HG03108 (cell line): ENCODE results near the gene DKK2.

Experiments
- ATAC-seq: cut with Tn5 transposase; IDR thresholded peaks from one replicate; pipeline ENCODE4 v1.9.1; 2021; ENCODE audit warnings: moderate library complexity; ENCODE audit not compliant: unreplicated experiment

The DKK2 gene

DNA sequence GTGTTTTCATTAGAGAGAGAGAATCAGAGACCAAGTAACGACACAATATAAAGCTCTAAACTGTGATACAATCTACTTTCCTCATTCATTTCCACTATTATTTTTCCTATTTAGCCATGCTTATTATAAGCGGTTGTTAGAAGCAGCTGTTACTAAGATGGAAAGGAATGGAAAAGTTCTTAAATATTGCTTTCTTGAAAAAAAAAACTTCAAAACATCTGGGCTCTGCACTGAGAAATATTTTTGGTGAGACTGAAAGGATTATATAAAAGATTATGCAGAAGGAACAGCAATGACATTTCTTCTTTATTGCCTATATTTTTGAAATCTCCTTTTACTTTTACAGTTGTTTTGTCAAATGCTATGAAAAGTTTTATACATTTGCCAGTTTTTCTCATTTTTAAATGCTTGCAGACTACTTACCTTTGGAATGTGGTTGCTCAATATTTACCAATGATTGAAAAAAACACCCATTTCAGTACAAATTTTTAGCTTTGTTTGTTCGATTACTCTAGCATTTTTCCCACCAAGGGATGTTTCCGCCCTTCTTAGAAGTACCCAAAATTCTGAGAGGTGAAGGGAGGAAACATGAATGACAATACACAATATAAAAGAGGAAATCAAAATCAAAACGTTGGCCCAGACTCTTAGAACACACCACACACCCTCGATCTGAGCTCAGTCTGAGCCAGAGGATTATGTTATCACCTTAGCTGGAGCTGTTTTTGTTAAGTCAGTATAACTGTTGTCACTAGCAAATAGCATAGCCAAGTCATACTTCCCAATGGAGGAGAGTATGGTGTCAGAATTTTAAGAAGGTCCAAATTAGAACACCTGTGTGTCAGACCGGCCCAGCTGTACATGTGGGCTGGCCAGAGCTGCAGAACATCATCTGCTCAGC lies 18.4 kb downstream of the DKK2 start:
- ATAC-seq: no peak

DNA sequence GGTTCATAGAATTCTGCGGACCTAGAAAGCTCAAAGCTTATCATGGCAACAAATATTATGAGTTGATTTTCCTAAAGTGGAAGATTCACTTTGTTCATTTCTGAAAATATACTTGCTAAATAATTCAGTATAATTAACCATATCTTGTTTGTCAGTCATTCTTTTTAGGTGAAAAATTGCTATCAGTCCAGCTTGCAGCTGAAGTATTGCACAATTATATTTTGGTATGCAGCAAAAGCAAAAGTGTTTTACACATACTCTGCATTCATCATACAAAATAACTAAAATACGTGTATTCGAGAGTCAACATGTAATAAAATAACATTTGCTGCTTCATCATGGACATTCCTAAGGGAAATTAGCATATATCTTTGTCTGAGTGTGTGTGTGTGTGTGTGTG lies 24.8 kb downstream of the DKK2 start:
- no peak for ATAC-seq

DNA sequence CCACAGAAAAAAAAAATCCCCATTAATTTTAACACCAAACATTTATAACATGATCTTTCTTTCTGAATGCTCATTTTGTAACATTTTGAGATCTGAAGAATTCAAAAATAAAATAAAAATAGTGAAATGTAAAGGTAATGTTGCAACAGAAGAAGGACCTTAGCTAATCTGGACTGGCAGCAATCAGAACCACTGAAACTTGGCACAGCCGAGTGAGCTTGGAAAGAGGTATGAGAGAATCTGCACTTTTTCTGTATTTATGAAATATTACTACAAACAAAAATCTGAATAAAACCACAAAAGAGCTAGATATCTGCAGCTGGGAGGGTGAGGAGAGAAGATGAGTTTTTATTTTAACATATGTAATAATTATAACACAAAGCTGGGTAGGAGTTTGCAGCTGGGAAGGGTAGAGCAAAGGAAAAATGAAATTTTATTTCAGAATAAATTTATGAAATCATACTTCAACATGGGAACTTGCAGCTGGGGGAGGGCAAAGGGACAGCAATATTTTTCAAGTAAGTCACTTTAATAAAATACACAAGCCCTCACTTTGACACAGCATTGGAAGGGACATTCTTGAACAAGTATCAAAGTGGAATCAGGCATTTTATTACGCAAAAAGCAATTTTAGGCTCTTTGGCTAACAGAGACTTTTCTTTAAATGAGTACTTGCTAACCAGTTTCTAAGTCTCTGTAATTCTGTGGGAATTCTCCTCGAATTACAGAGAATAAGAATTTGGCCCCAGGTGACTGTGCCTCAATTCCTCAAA lies 26.7 kb downstream of the DKK2 start:
- no peak for ATAC-seq

DNA sequence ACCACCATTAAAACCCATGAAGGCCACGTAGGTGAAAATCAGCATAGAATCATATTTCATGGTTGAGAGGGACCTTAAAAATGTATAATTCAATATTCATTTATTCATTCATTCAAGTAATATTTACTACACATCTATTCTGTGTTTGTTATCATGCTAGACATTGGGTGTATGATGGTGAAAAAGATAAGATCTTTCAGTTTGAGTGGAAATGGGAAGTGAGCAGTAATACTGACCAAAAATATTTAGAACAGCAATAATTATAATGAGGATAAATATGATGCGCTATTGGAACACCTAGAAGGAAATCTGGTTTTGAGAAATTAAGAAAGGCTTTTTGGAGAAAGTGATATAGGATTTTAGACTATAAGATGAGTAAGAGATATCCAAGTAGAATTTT lies 28.0 kb downstream of the DKK2 start:
- ATAC-seq: no peak

DNA sequence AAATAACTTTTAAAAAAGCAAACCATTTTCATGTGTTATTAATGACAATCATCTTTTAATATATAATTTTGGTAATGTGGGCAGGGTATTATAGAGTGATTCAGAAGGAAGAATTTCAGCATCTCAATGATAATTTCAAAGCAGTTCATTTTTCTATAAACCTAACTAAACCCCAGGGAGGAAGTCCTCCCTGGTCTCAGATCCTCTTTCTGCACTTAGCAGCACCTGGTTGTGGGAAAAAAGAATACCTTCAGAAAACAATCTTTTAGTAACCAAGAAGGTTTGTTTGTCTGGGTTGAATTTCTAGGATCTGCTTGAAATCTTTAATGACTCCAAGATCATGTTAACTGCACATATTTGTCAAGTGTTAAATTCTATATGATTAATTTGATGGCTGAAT lies 29.9 kb downstream of the DKK2 start:
- no peak for ATAC-seq

DNA sequence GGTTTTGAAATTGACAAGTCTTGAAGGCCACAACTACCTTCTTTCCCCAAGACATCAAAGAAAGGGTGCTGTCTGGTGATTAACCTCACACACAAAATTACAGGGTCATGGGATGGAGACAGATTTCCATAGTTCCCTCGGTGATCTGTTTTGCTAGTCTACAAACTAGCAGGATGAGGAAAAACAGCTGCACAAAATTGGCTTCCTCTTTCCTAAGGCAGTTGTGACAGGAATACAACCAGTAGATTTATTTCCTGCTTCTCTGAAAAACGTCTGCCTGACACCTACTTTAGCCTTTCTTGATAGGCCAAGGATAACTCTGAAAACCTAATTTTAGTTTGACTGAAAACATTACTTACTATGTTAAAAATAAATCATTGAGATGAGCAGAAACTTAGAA lies 39.6 kb downstream of the DKK2 start:
- ATAC-seq: no peak

DNA sequence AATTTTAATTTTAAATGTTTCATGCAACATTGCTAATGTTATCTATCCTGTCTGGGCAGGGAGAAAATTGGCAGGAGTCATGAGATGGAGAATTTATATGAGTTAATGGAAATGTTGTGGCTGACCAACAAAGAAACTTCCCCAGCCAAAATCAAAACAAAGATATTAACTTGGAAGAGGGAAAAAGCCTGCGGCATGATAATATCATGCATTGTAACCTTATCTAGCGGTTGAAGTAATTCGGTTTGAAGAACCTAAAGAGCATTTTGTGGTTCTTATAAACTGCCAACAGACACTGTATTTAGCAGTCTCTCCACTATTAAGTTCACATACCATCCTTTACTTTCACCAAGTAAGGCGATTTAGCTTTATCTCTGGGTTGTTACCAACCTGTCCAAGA lies 42.3 kb downstream of the DKK2 start:
- no peak for ATAC-seq

DNA sequence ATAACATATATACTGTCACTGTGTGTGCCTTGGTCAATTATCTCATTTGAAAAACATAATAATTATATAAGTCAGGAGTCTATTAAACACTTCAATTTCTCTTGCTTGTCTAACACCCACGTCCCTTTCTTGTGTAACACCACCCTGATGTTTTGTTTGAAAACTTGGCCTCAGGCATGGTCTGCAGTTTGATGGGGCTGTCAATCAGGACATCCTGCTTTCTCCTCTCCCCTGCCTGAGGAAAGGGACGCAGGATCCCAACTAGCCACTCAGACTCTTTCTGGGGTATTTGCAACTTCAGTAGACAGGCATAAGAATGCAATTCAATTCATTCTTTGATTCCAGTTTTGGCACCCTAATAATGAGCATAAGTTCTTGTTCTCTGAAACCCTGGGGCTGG lies 48.8 kb downstream of the DKK2 start:
- ATAC-seq: no peak

DNA sequence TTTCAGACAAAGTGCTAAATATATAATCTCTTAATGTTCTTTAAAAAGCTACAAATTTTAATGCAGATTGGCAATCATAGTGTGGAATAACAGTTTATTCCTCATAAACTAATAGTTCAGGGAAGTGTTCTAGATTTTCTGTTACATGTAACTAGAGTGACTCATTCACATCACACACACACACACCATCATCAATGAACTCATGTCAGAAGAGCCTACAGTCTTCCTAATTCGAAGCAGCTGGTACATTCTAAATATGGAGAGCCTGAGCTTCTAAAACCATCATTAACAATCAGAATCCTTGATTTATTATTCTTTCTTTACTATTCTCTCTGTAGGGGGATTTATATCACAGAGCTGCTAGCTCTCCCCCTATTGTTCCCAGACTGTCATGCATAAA lies 49.6 kb downstream of the DKK2 start:
- no peak for ATAC-seq

DNA sequence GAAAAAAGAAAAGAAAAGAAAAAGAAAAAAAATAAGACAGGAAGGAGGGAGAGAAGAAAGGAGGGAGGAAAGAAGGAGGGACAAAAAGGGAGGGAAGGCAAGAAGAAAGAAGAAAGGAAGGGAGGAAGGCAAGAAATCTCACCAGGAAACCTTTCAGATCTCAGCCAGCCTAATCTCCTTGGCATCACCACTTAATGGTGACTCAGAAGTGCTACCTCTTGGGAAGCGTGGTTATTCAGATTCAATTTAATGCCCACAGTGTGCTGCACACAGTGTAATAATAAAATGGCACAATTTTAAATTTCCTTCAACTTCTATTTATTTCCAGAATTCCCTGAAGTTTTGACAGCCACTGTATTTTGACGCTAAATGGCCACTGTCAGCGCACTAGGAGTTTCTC lies 50.3 kb downstream of the DKK2 start:
- no peak for ATAC-seq

DNA sequence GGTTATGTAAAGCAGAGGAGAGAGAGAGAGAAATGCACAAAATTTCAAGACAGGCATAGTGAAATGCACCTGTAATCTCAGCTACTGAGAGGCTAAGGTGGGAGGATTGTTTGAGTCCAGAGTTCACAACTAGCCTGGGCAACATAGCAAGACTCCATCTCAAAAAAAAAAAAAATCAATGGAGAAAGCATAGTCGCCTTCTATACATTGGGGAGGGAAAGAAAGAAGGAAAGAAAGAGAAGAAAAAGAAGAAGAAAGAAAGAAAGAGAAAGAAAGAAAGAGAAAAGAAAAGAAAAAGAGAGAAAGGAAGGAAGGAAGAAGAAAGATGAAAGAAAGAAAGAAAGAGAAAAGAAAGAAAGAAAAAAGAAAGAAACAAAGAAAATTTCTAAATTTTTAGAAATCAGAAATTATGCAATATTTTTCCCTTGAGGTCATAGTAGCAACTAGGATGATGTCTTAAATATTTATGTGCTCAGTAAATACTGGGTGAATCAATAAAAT lies 53.4 kb downstream of the DKK2 start:
- ATAC-seq: no peak

DNA sequence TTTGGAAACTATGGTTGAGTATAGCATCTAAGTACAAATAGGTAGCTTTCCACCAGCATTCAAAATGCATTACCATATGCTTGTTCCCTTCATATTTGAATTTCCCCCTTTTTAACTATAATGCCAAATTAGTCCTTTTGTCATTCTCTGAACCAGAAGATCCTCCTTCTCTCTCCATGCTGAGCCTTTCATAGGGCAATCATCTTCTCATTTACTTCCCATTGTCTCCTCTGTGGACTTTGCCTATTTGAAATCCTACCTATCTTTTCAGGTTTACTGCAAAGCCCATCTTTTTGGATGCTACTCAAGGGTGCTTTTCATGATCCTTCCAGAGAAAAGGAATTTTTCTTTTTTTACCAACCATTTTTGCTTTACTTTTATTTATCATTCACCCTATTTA lies 54.7 kb downstream of the DKK2 start:
- ATAC-seq: no peak

DNA sequence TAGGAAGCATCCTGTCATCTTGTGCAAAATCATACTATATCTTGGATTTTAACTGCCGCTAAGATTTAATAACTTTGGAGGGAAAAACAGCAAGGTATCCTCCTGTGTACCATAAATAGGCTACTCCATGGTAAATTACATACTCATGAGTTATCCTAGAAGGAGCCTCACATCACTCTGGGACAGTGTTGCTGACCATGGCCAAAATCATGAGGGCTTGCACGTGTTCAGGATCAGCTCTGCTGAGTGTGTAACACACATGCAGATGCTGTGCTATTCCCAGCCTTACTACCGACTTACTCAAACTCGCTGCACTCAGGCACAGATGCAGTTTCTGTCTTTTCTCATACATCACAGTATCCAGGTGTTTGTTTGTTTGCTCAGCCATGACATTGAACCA lies 56.6 kb downstream of the DKK2 start:
- ATAC-seq: no peak

DNA sequence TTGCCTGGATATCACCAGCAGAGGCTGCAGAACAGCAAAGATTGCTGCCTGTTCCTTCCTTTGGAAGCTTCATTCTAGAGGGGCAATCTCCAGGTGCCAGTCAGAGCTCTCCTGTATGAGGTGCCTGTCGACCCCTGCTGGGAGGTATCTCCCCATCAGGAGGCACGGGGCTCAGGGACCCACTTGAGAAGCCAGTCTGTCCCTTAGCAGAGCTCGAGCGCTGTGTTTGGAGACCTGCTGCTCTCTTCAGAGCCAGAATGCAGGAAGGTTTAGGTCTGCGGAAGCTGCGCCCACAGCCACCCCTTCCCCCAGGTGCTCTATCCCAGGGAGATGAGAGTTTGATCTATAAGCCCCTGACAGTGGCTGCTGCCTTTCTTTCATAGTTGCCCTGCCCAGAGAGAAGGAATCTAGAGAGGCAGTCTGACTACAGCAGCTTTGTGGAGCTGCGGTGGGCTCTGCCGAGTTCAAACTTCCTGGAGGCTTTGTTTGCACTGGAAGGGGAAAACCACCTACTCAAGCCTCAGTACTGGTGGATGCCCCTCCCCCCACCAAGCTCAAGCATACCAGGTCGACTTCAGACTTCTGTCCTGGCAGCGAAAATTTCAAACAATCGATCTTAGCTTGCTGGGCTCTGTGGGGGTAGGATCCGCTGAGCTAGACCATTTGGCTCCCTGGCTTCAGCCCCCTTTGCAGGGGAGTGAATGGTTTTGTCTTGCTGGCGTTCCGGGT lies 57.9 kb downstream of the DKK2 start:
- ATAC-seq: no peak

DNA sequence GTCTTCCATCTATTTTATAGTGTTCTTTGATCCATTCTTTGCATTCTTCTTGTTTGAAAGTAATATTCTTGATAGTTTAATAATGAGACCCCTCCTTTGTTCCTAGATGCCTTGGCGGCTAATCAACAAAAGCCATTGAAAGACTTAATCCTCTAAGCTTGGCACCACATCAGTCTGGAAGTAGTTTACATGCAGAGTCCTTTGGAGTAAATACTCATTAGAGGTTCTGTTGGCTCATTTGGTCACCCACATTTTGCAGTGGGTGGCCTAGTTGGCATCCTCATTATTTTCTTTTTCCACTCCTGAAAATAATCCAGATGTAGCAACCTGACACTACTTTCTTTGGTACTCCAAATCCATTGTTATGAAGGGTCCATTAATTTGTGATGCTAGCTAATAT lies 64.5 kb downstream of the DKK2 start:
- ATAC-seq: no peak

DNA sequence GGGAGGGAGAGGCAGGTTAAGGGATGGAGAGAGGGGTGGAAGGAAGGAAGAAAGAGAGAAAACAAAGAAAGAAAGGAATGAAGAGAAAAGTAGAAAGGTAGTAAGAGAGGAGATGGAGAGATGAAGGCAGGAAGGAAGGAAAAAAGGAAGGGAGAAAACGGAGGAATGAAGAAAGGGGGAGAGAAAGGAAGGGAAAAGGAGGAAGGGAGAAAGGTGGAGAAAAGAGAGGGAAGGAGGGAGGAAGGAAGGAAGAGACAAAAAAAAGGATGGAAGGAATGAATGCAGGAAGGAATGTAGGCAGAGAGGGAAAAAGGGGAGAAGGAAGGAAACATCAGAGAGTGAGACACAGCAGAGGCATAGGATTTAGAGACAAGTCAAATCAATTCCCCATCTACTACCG lies 68.2 kb downstream of the DKK2 start:
- ATAC-seq: no peak

DNA sequence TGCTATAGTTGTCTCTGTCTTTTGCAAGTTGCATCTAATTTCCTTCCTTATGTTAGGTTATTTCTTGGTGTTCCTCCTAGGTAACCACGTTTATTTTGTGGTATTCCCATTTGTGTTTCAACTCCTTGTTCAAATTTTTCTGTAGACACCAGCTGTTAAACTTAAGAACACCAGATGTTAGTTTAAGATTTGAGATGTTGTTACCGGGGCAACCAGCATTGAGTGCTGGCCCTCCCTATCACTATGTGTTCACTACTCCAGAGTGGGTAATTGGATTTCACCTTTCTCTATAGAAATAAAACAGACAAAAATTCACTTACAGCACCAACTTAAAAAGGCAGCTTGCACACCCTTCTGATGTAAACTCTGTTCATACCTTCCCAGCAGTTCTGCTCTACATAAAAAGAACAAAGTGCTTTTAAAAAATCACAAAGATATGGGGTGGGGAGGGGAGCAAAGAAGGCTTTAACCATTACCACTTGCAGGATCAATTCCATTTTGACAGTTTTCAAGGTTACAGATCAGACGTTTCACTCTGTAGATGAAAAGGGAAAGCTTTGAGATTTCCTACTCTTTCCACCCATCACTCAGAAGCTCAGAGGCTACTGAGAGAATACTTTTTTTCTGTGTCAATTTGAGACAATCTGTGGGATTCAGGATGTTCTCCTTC lies 82.9 kb downstream of the DKK2 start:
- no peak for ATAC-seq

DNA sequence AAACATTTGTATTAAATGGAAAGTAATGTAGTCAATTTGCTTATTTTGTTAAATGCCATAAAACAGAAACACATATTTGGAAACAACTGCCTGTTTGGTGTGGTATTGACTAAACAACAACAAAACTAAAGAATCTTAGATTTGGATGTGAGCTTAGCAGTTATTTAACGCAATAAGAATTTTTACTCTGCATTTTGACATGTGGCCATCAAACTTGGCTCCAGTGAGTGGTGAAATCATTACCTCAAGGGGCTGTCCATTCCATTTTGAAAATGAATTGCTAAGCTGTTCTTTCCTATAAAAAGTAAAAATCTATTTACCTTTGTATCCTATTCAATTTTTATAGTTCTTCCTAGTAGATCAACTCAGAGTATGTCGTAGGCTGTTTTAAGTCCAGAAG lies 84.2 kb downstream of the DKK2 start:
- no peak for ATAC-seq

DNA sequence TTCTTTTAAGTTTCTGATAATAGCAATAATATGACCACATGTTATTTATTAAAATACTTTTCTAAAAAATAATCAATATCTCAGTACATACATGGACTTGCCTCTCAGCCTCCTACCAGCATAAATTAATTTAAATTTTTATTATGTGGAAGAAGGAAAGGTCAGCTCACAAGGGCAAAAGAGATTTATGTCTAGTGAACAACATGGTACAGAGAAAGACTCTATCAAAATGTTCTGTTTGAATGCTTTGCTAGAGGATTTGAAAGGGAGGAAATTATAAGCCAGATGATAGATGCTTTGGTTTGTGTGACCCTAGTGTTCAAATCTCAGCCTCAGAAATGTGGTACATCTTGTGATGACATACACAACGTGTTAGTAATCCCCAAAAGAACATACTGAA lies 94.3 kb downstream of the DKK2 start:
- no peak for ATAC-seq

DNA sequence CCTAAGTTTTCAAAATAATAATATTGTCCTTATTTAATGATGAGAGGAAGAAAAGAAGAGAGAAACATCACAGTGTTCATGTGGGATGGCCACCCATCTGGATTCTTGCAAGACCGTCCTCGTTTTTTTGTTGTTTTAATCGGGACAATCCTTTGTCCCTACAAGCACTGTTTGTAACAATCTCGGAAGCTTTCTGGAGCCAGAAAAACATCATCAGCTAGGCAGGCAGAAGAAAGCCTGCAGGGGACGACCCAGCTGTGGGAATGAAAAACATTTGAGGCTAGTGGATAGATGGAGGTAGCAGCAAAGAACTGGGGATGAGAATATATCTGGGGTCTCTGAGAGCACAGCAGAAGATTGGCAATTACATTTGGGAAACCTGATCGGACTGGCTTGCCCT lies 105.6 kb downstream of the DKK2 start:
- no peak for ATAC-seq

DNA sequence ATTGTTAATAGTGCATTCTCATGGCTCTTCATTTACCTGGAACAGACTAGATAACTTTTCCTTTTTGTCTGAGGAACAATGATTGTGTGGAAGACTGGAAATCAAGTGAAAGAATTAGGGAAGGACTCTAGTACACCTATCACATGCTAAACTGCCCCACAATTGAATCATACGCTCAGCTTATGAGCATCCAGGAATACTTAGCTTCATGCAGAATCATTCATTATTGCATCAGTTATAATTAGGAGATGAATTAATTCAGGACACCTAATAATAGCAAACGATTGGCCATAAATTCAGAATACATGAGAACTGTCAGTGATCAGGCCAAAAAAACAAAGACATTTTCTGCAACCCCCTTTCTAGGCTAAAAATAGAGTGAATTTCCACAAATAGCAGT lies 106.9 kb downstream of the DKK2 start:
- ATAC-seq: no peak
